Stimulated activated CD4-positive, alpha-beta T cell treated with anti-CD3 and anti-CD28 coated beads, Interleukin-4, amount 100 ng/mL, for 48 hours (primary cell): ENCODE measurements around the gene SERPINE2.
A peak's percentile ranks its signal among the peaks of the same experiment; 100 is the strongest.

Experiments used
- DNase-seq, 2 donors: peaks; one replicate each; pipeline ENCODE4 v3.0.0-alpha.2; 2020; ENCODE audit warnings: low read depth in 2 of 2

Gene SERPINE2

DNA sequence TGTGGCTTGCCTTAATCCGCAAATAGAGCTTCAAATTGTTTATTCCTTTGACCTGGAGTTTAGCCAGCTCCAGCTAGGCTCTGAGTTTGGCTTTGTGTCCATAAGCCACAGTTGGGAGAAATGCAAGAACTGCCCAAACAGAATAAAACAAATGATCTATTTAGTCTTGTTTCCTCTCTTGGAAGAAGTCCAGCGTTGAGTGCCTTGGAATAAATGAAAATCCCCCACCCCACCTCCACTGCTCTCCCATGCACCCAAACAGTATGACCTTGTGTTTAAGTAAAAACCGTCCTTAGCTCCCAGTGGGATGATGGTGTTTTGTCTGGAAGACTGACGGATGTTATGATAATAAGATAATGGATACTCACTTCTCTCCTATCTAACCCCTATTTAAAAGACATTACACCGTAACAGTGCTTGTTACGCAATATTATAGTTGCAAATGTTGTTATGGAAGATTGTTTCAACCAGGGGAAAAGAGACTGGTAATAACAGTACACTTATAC, 3.2 kb upstream of the SERPINE2 start:
- DNase-seq, result no peak

DNA sequence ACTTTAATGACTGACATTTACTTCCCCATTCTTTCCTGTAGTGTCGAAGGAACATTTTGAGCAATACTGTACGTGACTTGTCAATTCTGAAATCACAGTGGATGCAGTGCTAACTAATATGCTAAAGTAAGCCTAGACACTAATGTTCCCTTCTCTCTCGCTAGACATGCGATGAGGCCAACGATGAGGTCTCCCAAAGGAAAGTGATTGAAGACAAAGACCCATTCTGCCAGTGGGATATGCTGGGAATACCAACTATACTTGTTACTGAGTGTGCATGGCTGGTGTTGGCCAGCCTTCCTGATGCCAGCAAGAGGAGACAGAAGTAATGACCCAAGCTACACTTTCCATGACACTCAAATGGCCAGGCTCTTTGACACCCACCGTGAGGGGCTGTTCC, 2.5 kb upstream of the SERPINE2 start:
- no peak for DNase-seq

DNA sequence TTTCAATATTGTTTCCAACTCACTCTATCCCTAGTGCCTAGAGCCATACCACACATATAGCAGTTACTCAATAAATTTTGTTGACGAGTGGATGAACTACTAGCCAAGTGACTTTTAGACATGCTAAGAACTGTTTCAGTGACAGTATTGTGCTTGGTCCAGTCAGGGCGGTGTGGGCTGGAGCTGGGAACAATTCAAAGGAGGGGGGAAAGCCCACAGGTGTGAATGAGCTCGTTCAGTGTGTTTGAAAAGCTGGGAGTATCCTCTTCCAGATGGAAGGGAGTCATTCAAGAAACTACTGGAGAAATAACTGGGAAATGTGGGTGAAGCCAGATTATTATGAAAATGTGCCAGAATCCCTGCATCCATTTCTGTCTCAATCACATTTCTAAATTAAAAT, 1.7 kb upstream of the SERPINE2 start:
- no peak for DNase-seq

DNA sequence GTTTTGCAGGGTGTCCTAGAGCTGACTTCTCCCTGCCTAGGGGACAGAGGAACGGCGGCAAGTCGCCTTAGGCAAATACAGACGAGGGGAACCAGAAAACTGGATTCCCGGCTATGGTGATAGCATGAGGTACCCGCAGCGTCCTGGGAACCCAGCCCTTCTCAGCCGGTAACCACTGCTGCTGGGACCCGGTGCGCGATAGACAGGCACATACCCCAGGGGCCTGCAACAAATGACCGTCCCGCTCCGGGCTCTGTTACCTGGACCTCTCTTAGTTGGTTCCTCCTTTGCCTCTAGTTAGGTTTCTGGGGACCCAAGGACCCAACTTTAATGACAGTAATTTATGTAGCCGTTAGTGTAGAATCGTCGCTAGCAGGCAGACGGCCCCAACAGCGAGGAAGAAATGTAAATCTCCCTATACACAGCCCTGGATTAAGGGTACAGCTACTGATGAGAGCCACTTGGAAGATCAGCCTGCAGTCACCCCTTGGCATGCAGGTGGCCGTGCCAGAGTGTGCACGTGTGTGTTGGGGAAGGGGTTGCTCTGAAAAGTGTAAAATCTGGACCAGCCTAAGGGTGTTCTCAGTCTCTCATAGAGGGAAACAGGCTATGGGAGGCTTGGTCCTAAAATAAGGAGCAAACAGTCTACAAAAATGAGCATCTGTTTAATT, 819 bp upstream of the SERPINE2 start:
- no peak for DNase-seq

DNA sequence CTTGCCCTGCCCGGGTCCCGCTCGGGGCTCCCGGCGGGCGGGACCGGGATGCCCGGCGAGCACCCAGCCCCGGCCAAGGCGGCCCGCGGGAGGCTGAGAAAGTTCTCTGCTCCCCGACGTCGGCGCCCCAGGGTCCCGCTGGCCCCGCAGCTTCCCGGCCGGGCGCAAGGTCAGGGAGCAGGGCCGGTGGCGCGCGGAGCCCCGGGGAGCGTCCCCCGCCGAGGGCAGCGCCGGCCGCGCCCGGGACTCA, 331 bp downstream of the SERPINE2 start:
- no peak for DNase-seq

DNA sequence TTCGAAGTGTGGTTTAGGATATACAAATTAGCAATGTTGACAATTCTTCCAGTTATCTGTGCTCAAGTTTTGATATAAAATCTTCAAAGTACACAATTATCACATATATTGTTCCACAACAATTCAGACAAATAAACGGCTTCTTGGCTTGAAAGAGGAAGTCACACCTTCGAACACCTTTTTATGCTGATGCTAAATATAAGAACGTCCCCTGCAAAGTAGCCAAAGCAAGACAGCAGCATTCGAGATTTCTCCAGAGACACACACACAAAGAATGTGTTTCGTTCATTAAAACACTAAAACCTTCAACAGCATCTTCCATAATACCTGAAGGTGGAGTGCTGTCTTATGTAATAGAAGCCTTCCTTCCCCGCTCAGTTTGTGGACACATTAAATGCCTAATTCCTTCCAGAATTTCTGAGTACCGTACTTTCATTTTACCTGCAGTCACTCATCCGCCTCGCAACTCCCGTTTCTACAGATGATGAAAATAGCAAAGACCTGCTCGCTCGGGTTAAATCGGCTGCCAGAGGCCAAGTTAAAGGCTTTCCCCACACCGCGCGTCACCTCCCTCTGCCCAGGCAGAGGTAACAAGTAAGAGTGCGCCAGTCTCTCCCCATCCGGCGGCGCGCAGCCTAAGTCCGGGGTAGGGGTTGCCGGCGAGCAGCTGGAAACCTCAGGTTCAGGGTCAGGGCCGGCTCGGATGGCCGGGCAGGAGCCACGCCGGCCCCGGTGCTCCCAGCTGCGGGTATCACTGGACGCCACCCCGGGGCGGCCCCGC, 847 bp downstream of the SERPINE2 start:
- DNase-seq, result peak; percentile 35 to 41

DNA sequence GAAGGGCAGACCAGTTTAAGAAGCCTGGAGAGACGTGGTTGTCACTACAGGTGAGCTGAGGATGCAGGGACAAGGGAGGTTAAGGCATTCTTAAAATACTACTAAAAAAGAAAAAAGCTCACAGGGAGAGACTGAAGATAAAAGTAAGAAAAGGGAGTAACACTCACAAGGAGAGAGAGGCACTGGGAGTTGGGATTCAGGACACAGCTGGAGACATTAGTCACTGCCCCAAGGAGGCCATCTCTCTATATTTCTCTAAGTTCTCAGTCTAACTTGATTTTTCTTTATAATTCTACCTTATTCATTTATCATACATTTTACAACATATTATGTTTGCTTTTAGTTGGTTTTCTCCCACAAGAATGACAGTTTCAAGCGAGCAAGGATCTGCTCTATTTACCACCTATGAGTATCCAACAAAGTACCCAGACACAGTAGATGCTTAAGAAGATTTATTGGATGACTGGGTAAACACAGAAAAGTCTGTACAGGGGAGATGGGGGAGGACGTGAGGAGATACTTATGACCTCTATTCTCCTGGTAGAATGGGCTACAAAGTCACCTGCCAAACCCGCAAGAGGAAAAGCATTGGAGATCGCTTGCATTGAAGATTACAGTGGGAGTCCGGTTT, 2.2 kb downstream of the SERPINE2 start:
- DNase-seq, result no peak

DNA sequence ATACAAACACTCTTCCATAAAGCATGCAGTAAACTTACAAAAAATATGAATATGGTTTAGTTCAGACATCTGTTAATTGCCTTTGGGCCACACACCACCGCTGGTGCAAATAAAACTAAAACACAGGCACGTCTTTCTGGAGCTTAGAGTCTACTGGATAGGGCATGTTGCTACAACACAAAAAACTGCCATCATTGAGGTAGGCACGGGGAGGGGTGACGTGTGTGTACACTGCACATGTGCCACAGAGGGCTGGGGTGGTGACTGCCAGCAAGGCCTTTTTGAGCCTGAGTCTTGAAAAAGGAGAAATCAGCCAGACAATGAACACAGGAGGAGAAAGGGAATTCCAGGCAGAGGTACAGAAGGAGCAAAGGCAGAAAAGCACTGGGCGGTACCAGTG, 5.1 kb downstream of the SERPINE2 start:
- DNase-seq, result no peak

DNA sequence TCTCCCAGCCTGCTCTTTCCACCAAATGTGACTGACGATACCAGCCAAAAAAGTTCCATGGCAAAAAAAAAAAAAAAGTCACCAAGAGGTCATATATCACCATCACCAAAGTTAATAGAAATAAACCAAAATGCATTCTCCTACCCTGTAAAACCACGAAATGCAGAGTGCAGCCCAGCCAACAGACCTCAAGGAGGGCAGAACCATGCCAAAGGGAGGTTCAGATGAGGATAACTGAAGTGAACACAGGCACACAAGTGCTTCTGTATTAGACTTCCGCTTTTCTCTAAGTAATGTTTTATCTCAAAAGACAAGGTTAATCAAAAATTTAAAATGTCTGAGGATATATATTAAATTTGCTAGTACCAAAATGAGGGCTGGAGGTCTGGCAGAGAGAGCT, 5.5 kb downstream of the SERPINE2 start:
- no peak for DNase-seq

DNA sequence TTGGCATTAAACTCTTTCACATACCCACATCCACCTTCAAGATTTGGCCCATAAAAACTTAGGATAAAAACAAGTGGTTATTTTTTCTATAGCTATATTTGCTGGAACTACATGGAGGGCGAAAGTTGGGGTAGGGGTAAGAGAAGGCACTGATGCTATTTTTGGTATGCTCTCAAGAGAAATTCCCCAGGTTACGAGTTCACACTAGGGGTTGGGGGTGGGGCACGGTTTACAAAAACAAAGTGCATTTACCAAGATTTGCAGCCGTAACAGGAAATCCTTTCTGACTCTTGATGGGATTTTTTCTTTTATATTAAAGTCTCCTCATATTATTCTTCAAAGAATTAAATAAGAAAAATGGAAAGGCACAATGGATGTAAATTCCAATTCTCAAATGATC, 6.8 kb downstream of the SERPINE2 start:
- DNase-seq, result no peak

DNA sequence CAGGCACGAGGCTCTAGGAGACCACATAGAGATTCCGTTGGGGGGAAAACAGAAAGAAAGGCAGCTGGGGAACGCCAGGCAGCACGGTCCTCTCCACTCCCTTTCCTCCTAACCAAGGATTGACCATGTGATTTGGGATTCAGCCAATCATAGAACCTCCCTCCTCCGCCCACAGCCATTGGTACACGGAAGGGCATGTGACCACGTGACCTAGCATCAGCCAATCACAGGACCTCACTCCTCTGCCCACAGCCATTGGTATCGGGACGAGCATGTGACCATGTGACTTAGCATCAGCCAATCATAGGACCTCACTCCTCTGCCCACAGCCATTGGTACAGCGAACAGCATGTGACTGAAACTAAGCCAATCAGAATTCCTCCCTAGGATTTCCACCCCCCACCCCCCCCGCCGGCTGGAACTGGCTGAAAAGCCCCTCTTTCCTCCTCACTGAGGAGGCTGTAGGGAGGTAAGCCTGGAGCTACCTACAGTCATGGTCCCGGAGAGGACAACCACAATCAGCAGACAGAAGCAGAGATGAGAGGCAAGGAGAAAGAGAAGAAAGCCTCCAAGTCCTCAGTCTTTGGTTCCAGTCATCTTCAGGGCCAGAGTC, 7.6 kb downstream of the SERPINE2 start:
- no peak for DNase-seq

DNA sequence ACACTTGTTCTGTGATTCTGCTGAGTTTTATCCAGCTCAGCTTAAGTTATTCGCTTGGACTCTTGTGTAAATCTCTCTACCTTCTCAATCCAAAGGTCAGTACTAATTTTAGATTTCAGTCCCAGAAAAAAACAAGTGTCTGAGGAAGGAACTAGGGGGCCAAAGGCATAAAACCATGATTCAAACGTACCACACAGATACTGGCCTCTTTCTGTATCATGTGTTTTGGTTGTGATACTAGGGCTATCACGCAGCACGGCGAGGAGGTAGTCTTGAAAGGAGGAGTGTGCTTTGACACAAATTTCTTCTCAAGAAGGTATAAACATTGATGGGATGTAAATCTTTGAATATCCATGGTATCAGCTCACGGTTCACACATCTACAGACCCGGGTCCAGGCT, 8.3 kb downstream of the SERPINE2 start:
- DNase-seq, result no peak

DNA sequence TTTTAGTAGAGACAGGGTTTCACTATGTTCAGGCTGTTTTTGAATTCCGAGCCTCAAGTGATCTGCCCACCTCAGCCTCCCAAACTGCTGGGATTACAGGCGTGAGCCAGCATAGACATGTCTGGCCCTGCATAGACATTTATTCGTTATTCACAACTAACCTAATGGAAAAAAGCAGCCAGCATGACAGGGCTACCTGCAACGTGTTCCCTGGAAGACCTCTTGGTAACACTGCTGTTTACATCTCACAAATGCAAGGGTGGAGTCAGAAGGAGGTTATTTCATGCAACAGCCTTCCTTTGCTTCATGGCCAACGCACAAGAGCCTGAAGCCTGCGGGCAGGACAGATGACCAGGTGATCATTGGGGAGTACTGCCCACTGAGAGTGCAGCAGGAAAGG, 9.2 kb downstream of the SERPINE2 start:
- no peak for DNase-seq

DNA sequence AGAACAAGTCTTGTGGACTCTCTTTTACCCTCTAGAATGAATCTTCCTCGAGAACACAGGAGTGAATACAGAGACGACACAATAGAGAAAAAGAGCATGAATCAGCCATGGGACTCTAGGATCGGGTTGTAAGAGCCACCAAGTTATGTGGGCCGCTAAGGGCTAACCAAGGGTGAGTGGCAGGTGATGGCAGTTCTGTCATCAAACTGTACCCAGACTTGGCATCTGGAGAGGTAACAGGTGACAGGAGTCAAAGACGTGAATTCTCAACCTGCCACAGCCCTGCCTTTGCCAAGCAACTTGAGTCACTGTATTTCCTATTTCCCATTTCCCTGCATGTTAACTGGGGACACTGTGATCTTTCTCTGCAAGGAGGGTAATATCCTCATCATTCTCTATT, 11.2 kb downstream of the SERPINE2 start:
- DNase-seq, result no peak

DNA sequence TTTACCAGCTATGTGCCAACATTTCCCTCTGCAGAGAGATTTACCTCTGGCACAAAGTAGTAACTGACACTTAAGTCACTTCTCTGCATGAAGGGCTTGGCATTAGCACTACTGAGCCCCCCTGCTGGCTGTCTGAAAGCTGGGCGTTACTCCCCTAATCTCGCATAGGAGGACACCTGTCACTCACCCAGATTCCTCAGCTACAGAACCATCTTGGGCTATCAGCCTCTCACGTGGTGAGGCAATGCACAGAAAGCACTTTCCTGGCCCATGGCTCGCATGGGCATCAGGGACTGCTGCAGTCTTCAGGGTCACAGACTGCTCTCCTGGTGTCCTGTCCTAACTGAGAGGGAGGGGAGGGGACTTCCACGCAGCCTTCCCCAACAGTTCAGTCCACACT, 12.0 kb downstream of the SERPINE2 start:
- no peak for DNase-seq

DNA sequence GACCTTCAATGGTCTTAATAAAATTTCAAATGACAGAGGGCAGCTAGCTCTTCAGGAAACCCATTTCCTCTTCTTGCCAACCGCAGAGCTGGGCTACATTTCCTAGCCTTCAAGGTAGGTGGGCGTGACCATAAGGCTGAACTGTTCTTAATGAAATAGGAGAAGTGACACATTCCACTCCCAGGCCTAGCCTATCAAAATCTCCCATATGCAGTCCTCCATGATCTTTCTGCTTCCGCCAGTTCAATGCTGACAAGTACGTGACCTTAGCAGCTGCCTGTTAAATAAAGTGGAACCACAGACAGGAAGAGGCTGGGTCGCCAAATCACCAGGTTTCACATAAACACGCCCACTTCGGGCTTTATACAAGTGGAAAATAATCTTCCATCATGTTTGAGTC, 13.2 kb downstream of the SERPINE2 start:
- DNase-seq, result peak; percentile 22 to 39

DNA sequence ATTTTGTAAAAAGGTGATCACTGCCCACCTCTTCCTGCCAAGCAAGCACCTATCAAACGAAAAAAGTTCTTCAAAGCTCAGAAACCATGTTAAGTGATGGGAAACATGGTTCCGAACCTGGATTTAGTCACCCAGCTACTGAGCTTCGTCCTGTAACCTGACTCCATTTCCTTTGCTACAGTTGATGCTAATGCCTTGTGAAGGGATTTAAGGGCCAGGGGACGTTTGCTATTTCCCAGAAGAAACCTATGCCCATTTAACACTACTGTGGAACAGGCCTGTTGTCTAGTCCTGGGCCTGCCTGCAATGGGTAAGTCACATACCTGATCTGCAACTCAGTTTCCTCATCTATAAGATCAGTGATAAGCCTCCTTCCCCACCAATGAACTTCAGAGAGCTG, 14.8 kb downstream of the SERPINE2 start:
- no peak for DNase-seq

DNA sequence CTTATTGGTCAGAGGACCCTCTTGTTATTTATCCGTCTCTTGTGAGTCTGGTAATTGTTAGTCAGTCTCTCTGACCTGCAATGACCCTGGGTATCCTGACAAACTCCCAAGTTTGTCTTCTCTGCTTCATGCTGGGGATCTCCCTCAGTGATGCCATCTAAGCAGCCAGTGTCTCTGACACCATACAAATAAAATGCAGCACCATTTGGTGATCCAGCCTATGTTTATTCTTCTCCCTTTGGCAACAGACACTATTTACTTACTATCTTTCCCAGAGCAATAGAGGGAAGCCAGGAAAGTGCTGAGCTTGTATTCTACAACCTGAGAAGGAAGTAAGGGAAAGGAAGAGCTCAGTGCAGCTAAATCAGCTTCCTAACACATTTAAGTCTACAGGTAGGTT, 15.9 kb downstream of the SERPINE2 start:
- no peak for DNase-seq

DNA sequence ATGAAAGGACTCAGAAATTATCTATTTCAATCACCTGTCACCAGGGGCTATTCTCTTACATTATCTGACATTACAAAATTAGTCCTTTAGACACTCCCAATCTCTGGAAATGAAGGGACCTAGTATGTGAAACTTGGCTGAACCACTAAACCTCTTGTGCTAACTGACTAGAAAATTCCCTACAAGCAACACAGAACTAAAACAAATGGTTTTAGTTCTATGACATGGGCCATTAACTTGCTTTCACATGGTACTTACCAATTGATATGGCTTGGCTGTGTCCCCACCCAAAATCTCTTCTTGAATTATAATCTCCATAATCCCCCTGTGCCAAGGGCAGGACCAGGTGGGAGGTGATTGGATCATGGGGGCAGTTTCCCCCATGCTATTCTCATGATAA, 16.6 kb downstream of the SERPINE2 start:
- DNase-seq, result no peak

DNA sequence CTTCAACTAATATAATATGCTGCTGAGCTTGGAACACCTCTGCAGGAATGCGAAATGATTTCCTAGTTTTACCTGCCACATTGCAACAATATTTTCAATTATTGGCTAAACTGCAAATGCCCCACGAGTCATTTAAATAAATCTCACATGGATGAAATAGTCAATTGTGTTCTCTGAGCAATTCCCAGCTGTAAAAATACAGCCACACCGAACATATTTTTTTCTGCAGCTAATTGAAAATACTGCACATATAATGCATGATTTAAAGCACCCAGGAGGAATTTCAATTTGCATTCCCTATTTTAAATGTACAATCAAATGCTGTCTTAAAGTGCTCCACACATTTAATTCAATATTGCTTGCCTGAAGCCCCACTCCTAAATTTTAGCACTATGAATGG, 18.6 kb downstream of the SERPINE2 start:
- DNase-seq, result no peak

DNA sequence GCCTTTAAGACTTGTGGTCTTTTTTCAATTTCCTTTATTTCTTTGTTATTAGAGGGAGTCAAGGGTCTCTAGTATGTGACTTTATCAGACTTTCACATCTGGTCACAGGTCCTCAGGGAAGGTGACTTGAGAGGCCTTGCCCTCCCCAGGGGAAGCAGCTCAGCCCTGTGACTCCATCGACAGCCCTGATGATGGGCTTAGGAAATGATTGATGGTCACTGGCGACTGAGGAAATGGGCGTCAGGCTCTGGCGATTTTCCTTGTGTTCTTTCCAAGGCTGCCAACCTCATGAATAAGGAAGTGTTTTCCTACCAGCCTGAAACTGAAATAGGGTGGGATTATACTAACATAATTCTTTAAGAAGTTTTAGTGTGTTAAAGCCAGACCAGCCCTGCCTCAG, 21.1 kb downstream of the SERPINE2 start:
- DNase-seq, result no peak

DNA sequence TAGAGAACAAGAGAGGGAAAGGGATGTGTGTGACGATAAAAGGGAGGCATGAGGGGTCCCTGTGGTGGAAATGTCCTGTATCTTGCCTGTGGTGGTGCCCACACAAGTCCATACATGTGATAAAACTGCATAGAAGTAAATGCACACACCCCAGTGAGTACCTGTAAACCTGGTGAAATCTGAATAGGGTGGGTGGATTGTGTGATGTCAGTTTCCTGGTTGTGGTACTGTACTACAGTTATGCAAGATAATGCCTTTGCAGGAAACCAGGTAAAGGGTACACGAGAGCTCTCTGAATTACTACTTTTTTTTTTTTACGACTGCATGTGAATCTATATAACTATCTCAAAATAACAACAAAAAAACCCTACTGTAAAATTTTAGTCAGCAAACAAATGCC, 22.1 kb downstream of the SERPINE2 start:
- no peak for DNase-seq

DNA sequence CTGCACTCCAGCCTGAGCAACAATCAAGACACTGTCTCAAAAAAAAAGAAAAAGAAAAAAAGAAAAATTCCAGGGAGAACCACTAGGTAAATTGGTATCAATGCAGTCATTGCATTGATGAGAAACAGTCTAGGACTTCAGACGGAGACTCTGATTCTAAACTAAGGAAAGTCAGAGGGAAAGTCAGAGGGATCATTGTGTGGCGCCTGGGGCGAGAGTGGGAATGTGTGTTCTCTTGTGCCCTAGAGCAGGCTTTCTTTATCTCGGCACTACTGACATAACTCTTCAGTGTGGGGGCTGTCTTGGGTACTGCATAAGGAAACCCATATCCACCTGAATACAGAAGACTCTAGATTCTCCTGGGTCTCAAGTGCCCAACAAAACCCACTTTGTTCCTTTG, 24.8 kb downstream of the SERPINE2 start:
- DNase-seq, result no peak
